GM12878 (cell line): Measurements from ENCODE around the gene MMADHC. TPM values are rescaled to one million over a fixed set of nuclear protein-coding genes. Genes with fewer than 3 reads are reported as not detected.

Source experiments
- ATAC-seq: fragments of 200-7000 bp; cut with Tn5 transposase; 3 replicates; pipeline ENCODE4 v1.9.1; 2020; ENCODE audit warnings: mild to moderate bottlenecking, moderate library complexity
- BruUV-seq: library from RNA; stranded (reverse); fragments of 400-500 nt; replicated peaks from 2 replicates; lab custom pipeline; 2021; lab: Mats Ljungman, UMichigan
- CTCF ChIA-PET: fragments of 300-600 bp; sonication (Branson Sonifier 250); formaldehyde crosslinking; extraction: SDS; loops from one replicate; lab custom pipeline; 2021; ENCODE audit warnings: inconsistent platforms; lab: Yijun Ruan, JAX
- POLR2A ChIA-PET: fragments of 350-600 bp; formaldehyde crosslinking; extraction: SDS; loops from one replicate; lab custom pipeline; 2021; ENCODE audit warnings: inconsistent platforms; lab: Charles Lee
- RAD21 ChIA-PET: fragments of 300-600 bp; sonication (Branson Sonifier 250); formaldehyde crosslinking; loops from one replicate; lab custom pipeline; 2023; ENCODE audit warnings: antibody characterized with exemption; ENCODE audit not compliant: unreplicated experiment; lab: Charles Lee
- SMC1A ChIA-PET: fragments of 300-600 bp; sonication (Branson Sonifier 250); formaldehyde crosslinking; loops from one replicate; lab custom pipeline; 2023; ENCODE audit not compliant: unreplicated experiment, uncharacterized antibody; lab: Charles Lee
- DNase-seq: peaks from one replicate; pipeline ENCODE4 v3.0.0-alpha.2; 2011; ENCODE audit warnings: low read depth, low spot score
- FAIRE-seq: peaks from 3 replicates; lab custom pipeline; 2011; peaks lifted over from hg19 to GRCh38; lab: Jason Lieb, UNC
- H2AFZ ChIP-seq: 2 replicates; pipeline ENCODE4 v1.6.0; 2011; ENCODE audit warnings: low read depth, low read length, control low read depth; ENCODE audit not compliant: control insufficient read depth
- H3K27ac ChIP-seq: 2 replicates; pipeline ENCODE4 v1.5.1; 2011; ENCODE audit warnings: control low read depth; ENCODE audit not compliant: control insufficient read depth, insufficient read depth
- H3K27me3 ChIP-seq, 2 experiments: replicated peaks in 1 of 2; 2 replicates each; pipeline versions ENCODE4 v1.6.0 to v1.6.1; 2011; ENCODE audit warnings: low read length in 1 of 2; ENCODE audit not compliant: control insufficient read depth in 2 of 2, insufficient read depth in 2 of 2
- H3K36me3 ChIP-seq, 2 experiments: 2 replicates each; pipeline ENCODE4 v1.5.1; 2011; ENCODE audit warnings: low read length in 1 of 2; ENCODE audit not compliant: control insufficient read depth in 2 of 2, insufficient read depth in 2 of 2
- H3K4me1 ChIP-seq: 2 replicates; pipeline ENCODE4 v1.6.1; 2011; ENCODE audit warnings: mild to moderate bottlenecking, low read length, moderate library complexity, mixed read lengths; ENCODE audit not compliant: control insufficient read depth, insufficient read depth
- H3K4me2 ChIP-seq: 2 replicates; pipeline ENCODE4 v1.6.0; 2011; ENCODE audit warnings: control low read depth; ENCODE audit not compliant: control insufficient read depth, insufficient read depth
- H3K4me3 ChIP-seq: fragments of 200-600 bp; sonication (generic); 2 replicates; pipeline ENCODE4 v1.5.1; 2016
- H3K79me2 ChIP-seq: 2 replicates; pipeline ENCODE4 v1.6.0; 2011; ENCODE audit warnings: low read length; ENCODE audit not compliant: control insufficient read depth, insufficient read depth
- H3K9ac ChIP-seq: 2 replicates; pipeline ENCODE4 v1.8.0; 2011; ENCODE audit warnings: low read length, control low read depth, mixed read lengths; ENCODE audit not compliant: control insufficient read depth, insufficient read depth
- H3K9me3 ChIP-seq: replicated peaks from 3 replicates; pipeline ENCODE4 v1.5.1; 2011; ENCODE audit warnings: mild to moderate bottlenecking, low read length; ENCODE audit not compliant: control insufficient read depth, insufficient read depth
- H4K20me1 ChIP-seq: 2 replicates; pipeline ENCODE4 v1.6.0; 2011; ENCODE audit not compliant: control insufficient read depth, insufficient read depth
- NR2C1 ChIP-seq: fragments of 450-650 bp; IDR thresholded peaks from 2 replicates; pipeline ENCODE4 v1.6.1; 2017; ENCODE audit warnings: antibody characterized with exemption, mild to moderate bottlenecking, moderate library complexity
- ZZZ3 ChIP-seq: IDR thresholded peaks from 2 replicates; pipeline ENCODE4 v1.6.1; 2011; ENCODE audit warnings: low read depth; ENCODE audit not compliant: control insufficient read depth, insufficient read length
- WGBS: methylation state at CpG from one replicate; pipeline ENCODE4 v1.1.6; 2016; ENCODE audit warnings: low lambda C conversion rate; ENCODE audit not compliant: insufficient replicate concordance, insufficient coverage; ENCODE audit errors: missing lambda C conversion rate; 5-methylcytosine and 5-hydroxymethylcytosine counted together
- in situ Hi-C: fragments of 300-500 bp; cut with MboI; formaldehyde crosslinking; loops from 9 replicates; pipeline ENCODE4 v1.14.3; 2018; ENCODE audit warnings: mixed read lengths
- intact Hi-C: fragments of 100-400 bp; cut with micrococcal nuclease; formaldehyde crosslinking; loops from one replicate; pipeline ENCODE4 v1.14.2; 2022; ENCODE audit not compliant: unreplicated experiment
- polyA plus RNA-seq, 11 experiments: library from polyadenylated mRNA; depleted of rRNA in 4 of 11; unstranded in 6 of 11; stranded (reverse) in 5 of 11; fragments of >200 nt; fragmentation: Nextera tagmentation in 4 of 11; fragmentation: Illumina TruSeq in 1 of 11; extraction: Ambion mirVana in 4 of 11; extraction: Trizol in 1 of 11; gene quantifications; 1 replicate in 1 of 11; 2 replicates in 10 of 11; pipeline versions ENCODE4 v1.2.1 to v1.2.3, GENCODE V29; 2011 to 2016; ENCODE audit warnings: inconsistent platforms in 2 of 11, missing spikeins in 2 of 11, low read depth in 1 of 11
- total RNA-seq, 4 experiments: library from RNA; depleted of rRNA in 3 of 4; stranded (reverse); fragments of >200 nt in 3 of 4; fragmentation: Illumina TruSeq in 1 of 4; extraction: Trizol in 1 of 4; gene quantifications; 2 replicates each; pipeline versions ENCODE4 v1.2.1 to v1.2.3, GENCODE V29; 2013 to 2021
- TF ChIP-seq, protein P1 (sequence below): fragments of 450-650 bp; IDR thresholded peaks from 2 replicates; pipeline ENCODE4 v1.6.1; 2016; ENCODE audit warnings: mild to moderate bottlenecking
- TF ChIP-seq, protein P2 (sequence below): fragments of 450-650 bp; IDR thresholded peaks from 2 replicates; pipeline ENCODE4 v1.6.1; 2017; ENCODE audit warnings: mild to moderate bottlenecking

The MMADHC gene
- total and polyA plus RNA-seq, 10 of the 15 experiments (the other 5 are each of a cell fraction or from before 2014, with no cell fraction given) = 93.6 to 415 (median 147) TPM

DNA sequence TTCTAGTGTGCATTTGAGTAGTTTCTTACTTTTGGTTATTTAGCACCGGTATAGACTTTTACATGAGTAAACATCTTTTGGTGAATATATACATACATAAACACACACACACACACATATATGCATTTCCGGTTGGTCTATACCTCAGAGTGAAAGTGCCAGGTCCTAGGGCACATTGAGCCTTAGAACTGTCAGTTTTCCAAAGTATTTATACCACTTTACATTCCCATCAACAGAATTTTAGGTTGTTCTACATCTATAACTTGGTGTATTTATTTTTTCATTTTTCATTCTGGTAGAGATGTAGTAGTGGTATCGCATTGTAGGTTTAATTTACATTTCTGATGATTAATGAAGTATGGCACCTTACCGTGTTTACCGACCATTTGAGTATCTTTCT lies 22.6 kb downstream of the MMADHC start:
- intact Hi-C loops = loop anchor here (5.0 kb wide), 4 partner anchors 128 to 638 kb away; partner anchors contain the start of gene LYPD6
- RAD21 ChIA-PET = no interaction called here

More for the DNA sequence above, 22.6 kb downstream of the MMADHC start:
- no peak overlapping the region for H3K9ac ChIP-seq
- H3K27me3 ChIP-seq = no peaks in the 10 kb centered on the region
- H3K27ac ChIP-seq = no peak overlapping the region
- in situ Hi-C loops = loop anchor here (5.0 to 25.0 kb wide), 2 partner anchors 548 to 1603 kb away; no protein-coding TSS in a partner anchor
- no peak for DNase-seq
- no peak overlapping the region for H3K4me3 ChIP-seq
- 98% methylated on average over 5 of the region's 5 CpGs for WGBS
- SMC1A ChIA-PET = interaction anchor here (0.9 to 1.0 kb wide), 2 partner anchors 14 to 548 kb away, joined by 3 to 4 read pairs; no protein-coding TSS in a partner anchor
- TF ChIP-seq, protein P1, sequence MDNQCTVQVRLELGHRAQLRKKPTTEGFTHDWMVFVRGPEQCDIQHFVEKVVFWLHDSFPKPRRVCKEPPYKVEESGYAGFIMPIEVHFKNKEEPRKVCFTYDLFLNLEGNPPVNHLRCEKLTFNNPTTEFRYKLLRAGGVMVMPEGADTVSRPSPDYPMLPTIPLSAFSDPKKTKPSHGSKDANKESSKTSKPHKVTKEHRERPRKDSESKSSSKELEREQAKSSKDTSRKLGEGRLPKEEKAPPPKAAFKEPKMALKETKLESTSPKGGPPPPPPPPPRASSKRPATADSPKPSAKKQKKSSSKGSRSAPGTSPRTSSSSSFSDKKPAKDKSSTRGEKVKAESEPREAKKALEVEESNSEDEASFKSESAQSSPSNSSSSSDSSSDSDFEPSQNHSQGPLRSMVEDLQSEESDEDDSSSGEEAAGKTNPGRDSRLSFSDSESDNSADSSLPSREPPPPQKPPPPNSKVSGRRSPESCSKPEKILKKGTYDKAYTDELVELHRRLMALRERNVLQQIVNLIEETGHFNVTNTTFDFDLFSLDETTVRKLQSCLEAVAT = no peak
- TF ChIP-seq NR2C1 = no peak
- TF ChIP-seq, protein P2, sequence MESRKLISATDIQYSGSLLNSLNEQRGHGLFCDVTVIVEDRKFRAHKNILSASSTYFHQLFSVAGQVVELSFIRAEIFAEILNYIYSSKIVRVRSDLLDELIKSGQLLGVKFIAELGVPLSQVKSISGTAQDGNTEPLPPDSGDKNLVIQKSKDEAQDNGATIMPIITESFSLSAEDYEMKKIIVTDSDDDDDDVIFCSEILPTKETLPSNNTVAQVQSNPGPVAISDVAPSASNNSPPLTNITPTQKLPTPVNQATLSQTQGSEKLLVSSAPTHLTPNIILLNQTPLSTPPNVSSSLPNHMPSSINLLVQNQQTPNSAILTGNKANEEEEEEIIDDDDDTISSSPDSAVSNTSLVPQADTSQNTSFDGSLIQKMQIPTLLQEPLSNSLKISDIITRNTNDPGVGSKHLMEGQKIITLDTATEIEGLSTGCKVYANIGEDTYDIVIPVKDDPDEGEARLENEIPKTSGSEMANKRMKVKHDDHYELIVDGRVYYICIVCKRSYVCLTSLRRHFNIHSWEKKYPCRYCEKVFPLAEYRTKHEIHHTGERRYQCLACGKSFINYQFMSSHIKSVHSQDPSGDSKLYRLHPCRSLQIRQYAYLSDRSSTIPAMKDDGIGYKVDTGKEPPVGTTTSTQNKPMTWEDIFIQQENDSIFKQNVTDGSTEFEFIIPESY = no peak
- no peak for TF ChIP-seq ZZZ3
- CTCF ChIA-PET = interaction anchor here (0.8 kb wide), 1 partner anchor 546 kb away, joined by 4 read pairs; no protein-coding TSS in a partner anchor
- peaks cover 0 to 19% of the 10 kb centered on the region in 2 experiments; a peak in 2 of 4 replicates for H3K36me3 ChIP-seq
- no peak for ATAC-seq
- no peaks in the 10 kb centered on the region for H4K20me1 ChIP-seq
- H3K4me1 ChIP-seq = no peaks in the 10 kb centered on the region
- no TSS peak for BruUV-seq
- no peak overlapping the region for H3K4me2 ChIP-seq
- H2AFZ ChIP-seq = no peak overlapping the region
- POLR2A ChIA-PET = no interaction called here
- H3K79me2 ChIP-seq = no peaks in the 10 kb centered on the region
- FAIRE-seq = no peak
- H3K9me3 ChIP-seq = no peaks in the 10 kb centered on the region
